SIG-M5 (cell line): Measurements from ENCODE around the gene MAST1.
"Not testable (repeated sequence)": the region's sequence is repeated elsewhere in the genome, so short reads cannot be mapped to it uniquely, and the experiment has no call there.

Experiments used
- DNase-seq: peaks from one replicate; lab custom pipeline; 2025; lab: John Stamatoyannopoulos, UW

MAST1 gene

DNA sequence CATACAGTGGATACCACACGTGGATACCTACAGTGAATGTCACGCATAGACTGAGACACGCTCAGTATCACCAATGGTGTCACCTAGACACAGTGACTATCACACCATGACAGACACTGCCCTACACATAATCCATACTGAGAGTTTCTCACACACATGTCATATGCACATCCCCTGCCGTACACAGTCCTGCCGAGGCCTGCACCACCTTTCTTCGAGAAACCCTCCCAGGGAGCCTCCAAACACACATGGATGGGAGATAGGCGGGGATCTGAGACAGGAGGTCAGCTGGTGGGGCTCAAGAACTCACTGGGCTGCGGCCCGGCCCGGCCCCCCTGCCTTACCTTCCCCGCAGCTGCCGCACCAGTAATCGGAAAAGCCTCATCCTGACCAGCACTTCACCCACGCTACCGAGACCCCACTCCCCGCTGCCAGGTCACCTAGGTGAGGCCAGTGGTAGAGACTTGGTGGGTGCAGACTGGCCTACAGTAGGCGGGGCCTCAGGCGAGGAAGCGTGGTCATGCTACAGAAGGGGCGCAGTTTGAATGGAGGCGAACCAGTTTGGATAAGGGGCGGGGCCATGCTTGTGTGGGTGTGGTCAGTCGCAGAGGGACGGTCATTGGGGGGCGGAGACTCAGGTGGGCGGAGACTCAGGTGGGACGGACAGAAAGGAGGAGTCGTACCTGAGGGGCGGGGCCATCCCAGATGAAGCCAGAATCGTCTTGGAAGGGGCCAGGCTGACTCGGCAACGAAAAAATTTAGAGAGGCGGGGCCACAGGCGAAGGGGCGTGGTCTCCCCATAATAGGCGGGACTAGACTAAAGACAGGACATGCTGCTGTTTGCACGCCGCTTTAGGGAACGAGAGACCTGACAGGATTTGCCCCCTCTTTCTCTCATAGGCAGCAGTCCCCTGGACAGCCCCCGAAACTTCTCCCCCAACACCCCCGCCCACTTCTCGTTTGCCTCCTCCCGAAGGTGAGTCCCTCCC, 2.1 kb downstream of the MAST1 start:
- DNase-seq, result no peak

DNA sequence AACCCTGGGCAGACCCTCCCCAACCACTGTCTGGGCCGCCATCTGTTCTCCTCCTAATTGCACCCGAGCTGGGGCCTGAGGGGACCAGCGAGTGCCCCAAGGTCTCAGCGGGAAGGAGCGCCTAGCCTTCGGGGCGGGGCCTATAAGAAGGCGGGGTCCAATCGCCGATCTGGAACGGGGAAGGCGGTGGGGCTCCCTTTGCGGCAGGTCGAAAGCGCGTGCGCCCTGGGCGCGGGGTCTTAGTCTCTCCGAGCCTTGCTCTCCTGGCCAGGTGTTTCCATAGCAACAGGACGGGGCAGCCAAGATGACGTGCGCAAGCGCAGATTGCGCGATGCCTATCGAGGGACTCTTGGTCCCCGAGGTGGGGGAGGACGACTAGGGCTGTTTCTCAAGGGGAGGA, 2.8 kb downstream of the MAST1 start:
- no peak for DNase-seq

GRCh38 chr19:12842511-12842910, 4.2 kb downstream of the MAST1 start:
- no peak for DNase-seq

- DNase-seq, result no peak
Measured at GRCh38 chr19:12843328-12843727, 5.0 kb downstream of the MAST1 start.

DNA sequence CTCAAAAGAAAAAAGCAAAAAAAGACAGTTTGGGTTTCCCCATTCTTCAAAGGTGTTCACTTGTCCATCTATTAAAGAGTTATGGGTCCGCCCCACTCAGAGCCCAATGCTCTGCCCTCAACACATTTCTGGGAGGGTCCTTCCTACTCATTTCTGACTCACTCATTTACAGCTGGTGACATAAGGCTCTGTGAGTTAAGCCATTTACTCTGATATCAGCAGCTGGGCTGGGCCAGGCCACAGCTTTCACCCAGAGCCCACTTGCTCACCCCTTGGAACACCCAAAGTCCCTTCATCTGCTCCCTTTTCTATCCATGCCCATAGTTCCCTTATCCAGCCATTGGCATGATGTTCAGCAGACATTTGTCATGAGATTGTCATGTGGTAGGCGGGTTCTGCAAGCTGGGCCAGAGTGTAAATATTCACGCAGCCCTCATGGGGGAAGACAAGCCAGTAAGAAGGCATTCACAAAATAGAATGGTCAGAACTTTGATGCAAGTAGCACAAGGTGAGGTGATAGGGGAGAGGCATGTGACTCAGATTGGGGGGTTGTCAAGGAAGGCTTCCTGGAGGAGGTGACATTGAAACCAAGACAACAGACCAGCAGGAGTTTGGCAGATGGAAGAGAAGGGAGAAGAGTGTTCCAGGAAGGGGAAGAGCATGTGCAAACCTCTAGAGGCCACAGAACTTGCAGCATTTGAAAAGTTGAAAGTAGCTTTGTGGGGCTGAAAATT, 5.9 kb downstream of the MAST1 start:
- no peak for DNase-seq

GRCh38 chr19:12846613-12847012, 8.3 kb downstream of the MAST1 start:
- not testable (repeated sequence) for DNase-seq

GRCh38 chr19:12847159-12848139, 9.1 kb downstream of the MAST1 start:
- DNase-seq, result no peak

GRCh38 chr19:12856653-12857052, 18.3 kb downstream of the MAST1 start:
- DNase-seq, result no peak

DNA sequence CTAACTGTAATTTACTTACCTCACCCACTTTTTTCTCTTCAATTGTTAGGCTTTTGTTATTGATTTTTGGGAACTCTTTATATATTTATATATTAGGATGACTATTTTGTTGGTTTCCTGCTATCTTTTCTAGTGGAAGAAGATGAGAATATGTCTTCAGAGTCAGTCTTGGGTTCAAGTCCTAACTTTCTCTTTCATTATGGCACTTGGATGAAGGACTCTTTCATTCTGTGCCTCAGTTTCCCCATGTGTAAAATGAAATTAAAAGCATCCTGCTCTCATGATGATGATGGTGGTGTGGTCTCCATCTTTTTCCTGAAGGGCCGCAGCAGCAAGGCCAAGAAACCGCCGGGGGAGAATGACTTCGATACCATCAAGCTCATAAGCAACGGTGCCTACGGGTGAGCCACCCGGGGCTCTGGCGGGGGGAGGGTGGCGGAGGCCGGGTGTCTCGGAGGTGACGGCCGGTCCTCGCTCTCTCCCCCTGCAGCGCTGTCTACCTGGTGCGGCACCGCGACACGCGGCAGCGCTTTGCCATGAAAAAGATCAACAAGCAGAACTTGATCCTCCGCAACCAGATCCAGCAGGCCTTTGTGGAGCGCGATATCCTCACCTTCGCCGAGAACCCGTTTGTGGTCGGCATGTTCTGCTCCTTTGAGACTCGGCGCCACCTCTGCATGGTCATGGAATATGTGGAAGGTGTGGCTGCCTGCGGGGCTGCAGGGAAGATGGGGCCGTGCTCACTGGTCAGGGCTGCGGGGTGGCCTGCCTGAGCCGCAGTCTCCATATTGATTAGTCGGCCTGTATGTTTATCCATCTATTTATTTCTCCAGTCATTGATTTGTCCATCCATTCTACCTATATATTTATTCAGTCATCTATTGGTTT, 20.0 kb downstream of the MAST1 start:
- DNase-seq, result no peak

DNA sequence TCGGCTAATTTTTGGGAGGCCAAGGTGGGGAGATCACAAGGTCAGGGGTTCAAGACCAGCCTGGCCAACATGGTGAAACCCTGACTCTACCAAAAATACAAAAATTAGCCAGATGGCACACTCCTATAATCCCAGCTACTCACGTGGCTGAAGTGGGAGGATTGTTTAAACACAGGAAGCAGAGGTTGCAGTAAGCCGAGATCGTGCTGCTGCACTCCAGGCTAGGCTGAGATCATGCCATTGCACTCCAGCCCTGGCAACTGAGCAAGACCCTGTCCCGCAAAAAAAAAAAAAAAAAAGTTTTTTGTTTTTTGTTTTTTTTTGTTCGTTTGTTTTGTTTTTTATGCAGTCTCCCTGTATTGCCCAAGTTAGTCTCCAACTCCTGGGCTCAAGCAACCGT, 21.2 kb downstream of the MAST1 start:
- no peak for DNase-seq

GRCh38 chr19:12864143-12864542, 25.8 kb downstream of the MAST1 start:
- no peak for DNase-seq

GRCh38 chr19:12864721-12865715, 26.7 kb downstream of the MAST1 start:
- DNase-seq, result no peak

DNA sequence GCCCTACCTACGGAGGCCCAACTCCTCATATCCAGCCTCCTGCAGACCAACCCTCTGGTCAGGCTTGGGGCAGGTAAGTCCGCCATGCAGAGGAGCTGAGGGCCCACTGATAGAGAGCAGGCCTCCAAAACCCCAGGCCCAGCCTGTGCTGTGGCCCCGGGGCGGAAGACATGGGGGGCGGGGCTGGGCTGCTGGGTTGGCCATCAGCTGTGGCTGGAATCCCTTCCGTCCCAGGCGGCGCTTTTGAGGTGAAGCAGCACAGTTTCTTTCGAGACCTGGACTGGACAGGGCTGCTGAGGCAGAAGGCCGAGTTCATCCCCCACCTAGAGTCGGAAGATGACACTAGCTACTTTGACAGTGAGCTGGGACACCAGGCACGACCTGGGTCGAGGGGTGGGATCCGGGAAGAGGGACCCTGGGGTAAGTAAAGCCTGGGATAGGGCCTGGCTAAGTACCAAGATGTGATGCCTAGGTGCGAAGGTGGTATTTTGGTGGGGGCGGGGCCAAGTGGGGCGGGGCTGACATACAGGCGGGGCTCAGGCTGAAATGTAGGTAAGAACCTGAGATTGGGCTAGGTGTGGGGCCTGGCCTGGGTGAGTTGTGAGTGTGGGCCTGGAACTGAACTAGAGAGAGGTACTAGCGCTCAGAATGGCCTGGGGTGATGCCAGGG, 27.6 kb downstream of the MAST1 start:
- no peak for DNase-seq

GRCh38 chr19:12866416-12867119, 28.3 kb downstream of the MAST1 start:
- DNase-seq, result no peak

- DNase-seq, result no peak
Measured at GRCh38 chr19:12867120-12868099, 29.1 kb downstream of the MAST1 start.

DNA sequence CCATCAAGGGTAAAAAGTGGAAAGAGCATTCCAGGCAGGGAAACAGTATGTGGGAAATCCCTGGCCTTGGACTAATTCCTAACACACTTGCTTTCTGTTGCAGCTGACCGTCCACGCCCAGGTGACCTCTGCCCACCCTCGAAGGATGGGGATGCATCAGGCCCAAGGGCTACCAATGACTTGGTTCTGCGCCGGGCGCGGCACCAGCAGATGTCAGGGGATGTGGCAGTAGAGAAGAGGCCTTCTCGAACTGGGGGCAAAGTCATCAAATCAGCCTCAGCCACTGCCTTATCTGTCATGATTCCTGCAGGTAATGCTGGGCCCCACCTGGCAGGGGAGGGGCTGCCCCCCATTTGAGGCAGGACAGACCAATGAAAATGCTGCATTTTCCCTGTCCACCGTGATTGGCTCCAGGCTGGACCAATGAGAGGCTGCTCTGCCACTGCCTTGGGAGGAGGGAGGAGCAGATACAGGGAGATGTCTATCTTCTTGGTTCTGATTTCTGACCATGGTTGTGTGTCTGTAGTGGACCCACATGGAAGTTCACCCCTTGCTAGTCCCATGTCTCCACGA, 30.3 kb downstream of the MAST1 start:
- no peak for DNase-seq

- no peak for DNase-seq
Measured at GRCh38 chr19:12871681-12872080, 33.4 kb downstream of the MAST1 start.
